Sciatic nerve (tissue), 2 donors: ENCODE measurements around the gene FKBP1B. TPM values are rescaled to one million over a fixed set of nuclear protein-coding genes. Genes with fewer than 3 reads are reported as not detected.

Experiments
- ATAC-seq: fragments of 200-7000 bp; cut with Tn5 transposase; one replicate; pipeline ENCODE4 v1.9.1; 2020; ENCODE audit warnings: mild to moderate bottlenecking, moderate library complexity
- DNase-seq: peaks from one replicate; pipeline ENCODE4 v3.0.0-alpha.2; 2020; ENCODE audit warnings: low spot score
- intact Hi-C: fragments of 100-400 bp; cut with DNase I; formaldehyde crosslinking; loops from one replicate; pipeline ENCODE4 v1.14.2; 2022
- total RNA-seq: library from RNA; stranded (reverse); fragmentation: NEBNext Ultra II Directional; extraction: Animal tissue kit (Norgen Biotek cat#: 25700); gene quantifications from one replicate; pipeline ENCODE4 v1.2.1, GENCODE V29; 2021
- donor health status: DM: no; HTN: no; CAD: no.
- donor health status: DM: no; HTN: no; CAD: no.

The FKBP1B gene
- total RNA-seq, 1 donor from 2014 or later = 11.1 TPM

- intact Hi-C loops = no loop called here
- ATAC-seq (no peak), DNase-seq (no peak)
These were observed 2.3 kb downstream of the FKBP1B start for GRCh38 chr2:24051833-24052232.

- DNase-seq = no peak
- intact Hi-C loops = no loop called here
- no peak for ATAC-seq
These were observed 3.4 kb downstream of the FKBP1B start for GRCh38 chr2:24052951-24053350.

GRCh38 chr2:24054366-24055010 lies 4.9 kb downstream of the FKBP1B start:
- ATAC-seq = no peak
- intact Hi-C loops = no loop called here
- no peak for DNase-seq

GRCh38 chr2:24055750-24056149 lies 6.2 kb downstream of the FKBP1B start:
- no peak for ATAC-seq
- intact Hi-C loops = no loop called here
- no peak for DNase-seq

GRCh38 chr2:24058564-24059271 lies 9.2 kb downstream of the FKBP1B start:
- intact Hi-C loops = no loop called here
- DNase-seq (no peak), ATAC-seq (no peak)

- ATAC-seq = no peak
- DNase-seq = no peak
- intact Hi-C loops = no loop called here
These were observed 15.8 kb downstream of the FKBP1B start for GRCh38 chr2:24065341-24065740.

GRCh38 chr2:24072259-24072658 lies 22.7 kb downstream of the FKBP1B start:
- no peak for DNase-seq
- no peak for ATAC-seq
- intact Hi-C loops = loop anchor here (10.0 kb wide), 1 partner anchor 1287 kb away; no protein-coding TSS in a partner anchor

GRCh38 chr2:24073816-24074215 lies 24.3 kb downstream of the FKBP1B start:
- no peak for DNase-seq
- intact Hi-C loops = loop anchor here (10.0 kb wide), 1 partner anchor 1289 kb away; no protein-coding TSS in a partner anchor
- ATAC-seq = no peak

- ATAC-seq (no peak), DNase-seq (no peak)
- intact Hi-C loops = loop anchor here (10.0 kb wide), 1 partner anchor 1290 kb away; no protein-coding TSS in a partner anchor
These were observed 25.7 kb downstream of the FKBP1B start for GRCh38 chr2:24075259-24075658.

- intact Hi-C loops = loop anchor here (10.0 kb wide), 1 partner anchor 1291 kb away; no protein-coding TSS in a partner anchor
- DNase-seq (peak; percentile 98), ATAC-seq (peak; percentile 97)
These were observed 26.6 kb downstream of the FKBP1B start, which contains the start of gene SF3B6 for GRCh38 chr2:24075915-24076848. TSS of gene SF3B6 (minus strand) at chr2:24076326. CDS start at chr2:24076229, 97 bp downstream.

- intact Hi-C loops = loop anchor here (10.0 kb wide), 1 partner anchor 1292 kb away; no protein-coding TSS in a partner anchor
- DNase-seq (no peak), ATAC-seq (peak; percentile 6)
These were observed 27.5 kb downstream of the FKBP1B start for GRCh38 chr2:24076849-24077534.

- ATAC-seq = no peak
- DNase-seq = no peak
- intact Hi-C loops = loop anchor here (10.0 kb wide), 1 partner anchor 1293 kb away; no protein-coding TSS in a partner anchor
These were observed 28.0 kb downstream of the FKBP1B start for GRCh38 chr2:24077535-24077877.

- intact Hi-C loops = loop anchor here (10.0 kb wide), 1 partner anchor 1293 kb away; no protein-coding TSS in a partner anchor
- no peak for DNase-seq
- ATAC-seq = no peak
These were observed 28.3 kb downstream of the FKBP1B start for GRCh38 chr2:24077879-24078278.

GRCh38 chr2:24080701-24081100 lies 31.2 kb downstream of the FKBP1B start:
- no peak for DNase-seq
- intact Hi-C loops = loop anchor here (10.0 kb wide), 1 partner anchor 304 kb away; no protein-coding TSS in a partner anchor
- ATAC-seq = no peak

GRCh38 chr2:24082787-24083566 lies 33.4 kb downstream of the FKBP1B start:
- ATAC-seq = no peak
- intact Hi-C loops = loop anchor here (10.0 kb wide), 1 partner anchor 302 kb away; no protein-coding TSS in a partner anchor

GRCh38 chr2:24083567-24084385 lies 34.2 kb downstream of the FKBP1B start:
- no peak for DNase-seq
- intact Hi-C loops = loop anchor here (2.0 to 10.0 kb wide), 2 partner anchors 157 to 301 kb away; partner anchors contain the start of gene ATAD2B
- peak; percentile 69 for ATAC-seq

More at GRCh38 chr2:24082787-24083566, 33.4 kb downstream of the FKBP1B start:
- no peak for DNase-seq
